Measurements from ENCODE around the gene UBQLN4.

UBQLN4 gene

DNA sequence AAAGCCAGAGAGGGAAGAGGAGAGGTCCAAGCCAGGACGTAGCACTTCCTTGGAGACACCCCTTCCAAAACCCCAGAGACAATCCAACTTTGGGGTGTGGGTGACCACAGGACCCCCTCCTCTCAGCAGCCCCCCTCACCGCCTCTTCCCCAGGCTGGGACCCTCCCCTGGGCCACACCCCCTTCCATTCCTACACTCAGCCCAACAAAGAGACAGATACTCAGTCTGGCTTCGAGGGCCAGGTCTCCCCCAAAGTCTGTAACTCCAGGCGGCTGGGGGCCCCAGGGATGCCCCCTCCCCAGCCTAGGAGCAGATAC lies 27.2 kb upstream of the UBQLN4 start:
- Histone ChIP-seq H3K4me1 (ENCODE audit: control insufficient read depth in 1 of 2, insufficient read depth in 2 of 2, low read length in 2 of 2) (peaks cover 4 to 8% of the 10 kb centered on the region in 2 donors), H3K9ac (ENCODE audit: low read depth in 1 of 2, low read length in 2 of 2) (no peak overlapping the region), H3K9me3 (ENCODE audit: control insufficient read depth in 1 of 2, low read length in 2 of 2) (no peaks in the 10 kb centered on the region), H3K4me3 (ENCODE audit: low read depth in 1 of 2, low read length in 2 of 2) (peak overlapping the region in 1 of 2 donors; percentile 22), H3K36me3 (ENCODE audit: control insufficient read depth in 1 of 2, insufficient read depth in 2 of 2, low read length in 2 of 2) (no peaks in the 10 kb centered on the region), H3K27ac (ENCODE audit: low read depth, low read length) (no peak overlapping the region), H3K27me3 (ENCODE audit: control insufficient read depth in 1 of 2, insufficient read depth in 2 of 2, low read length in 2 of 2) (peaks cover 0 to 4% of the 10 kb centered on the region in 2 donors)

DNA sequence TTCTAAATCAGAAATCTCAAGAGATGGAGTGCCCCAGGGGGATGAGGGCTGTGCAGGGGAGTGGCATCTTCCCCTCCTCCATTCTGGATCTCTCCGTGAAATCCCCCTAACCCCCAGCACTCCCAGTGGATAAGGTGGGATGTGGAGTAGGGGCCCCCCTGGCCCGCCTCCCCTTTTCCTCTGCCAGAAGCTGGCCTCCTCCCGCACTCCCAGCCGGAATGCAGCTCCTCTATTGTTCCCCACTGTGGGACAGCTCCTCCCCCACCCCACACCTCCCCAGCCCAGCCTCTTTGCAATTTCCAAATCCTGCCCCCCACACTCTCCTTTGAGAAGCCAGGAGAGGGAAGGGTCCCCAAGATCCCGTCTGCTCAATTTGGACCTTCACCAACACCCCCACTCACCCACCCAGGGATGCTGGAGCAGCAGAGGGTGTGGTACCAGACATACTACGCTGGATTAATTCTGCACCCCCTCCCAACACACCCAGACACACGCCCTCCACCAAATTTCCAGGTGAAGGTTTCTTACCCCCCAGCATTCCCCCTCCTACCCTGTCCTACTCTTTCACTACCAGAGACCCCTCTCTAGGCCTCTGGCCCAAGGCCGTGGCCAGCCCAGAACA lies 26.8 kb upstream of the UBQLN4 start:
- peaks cover 5 to 8% of the 10 kb centered on the region in 2 donors for H3K4me1 ChIP-seq (ENCODE audit: control insufficient read depth in 1 of 2, insufficient read depth in 2 of 2, low read length in 2 of 2)
- H3K9ac ChIP-seq (ENCODE audit: low read depth in 1 of 2, low read length in 2 of 2), result no peak overlapping the region
- H3K4me3 ChIP-seq (ENCODE audit: low read depth in 1 of 2, low read length in 2 of 2), result no peak overlapping the region
- H3K9me3 ChIP-seq (ENCODE audit: control insufficient read depth in 1 of 2, low read length in 2 of 2), result no peaks in the 10 kb centered on the region
- no peak overlapping the region for H3K27ac ChIP-seq (ENCODE audit: low read depth, low read length)
- no peaks in the 10 kb centered on the region for H3K36me3 ChIP-seq (ENCODE audit: control insufficient read depth in 1 of 2, insufficient read depth in 2 of 2, low read length in 2 of 2)
- peaks cover 0 to 4% of the 10 kb centered on the region in 2 donors for H3K27me3 ChIP-seq (ENCODE audit: control insufficient read depth in 1 of 2, insufficient read depth in 2 of 2, low read length in 2 of 2)

DNA sequence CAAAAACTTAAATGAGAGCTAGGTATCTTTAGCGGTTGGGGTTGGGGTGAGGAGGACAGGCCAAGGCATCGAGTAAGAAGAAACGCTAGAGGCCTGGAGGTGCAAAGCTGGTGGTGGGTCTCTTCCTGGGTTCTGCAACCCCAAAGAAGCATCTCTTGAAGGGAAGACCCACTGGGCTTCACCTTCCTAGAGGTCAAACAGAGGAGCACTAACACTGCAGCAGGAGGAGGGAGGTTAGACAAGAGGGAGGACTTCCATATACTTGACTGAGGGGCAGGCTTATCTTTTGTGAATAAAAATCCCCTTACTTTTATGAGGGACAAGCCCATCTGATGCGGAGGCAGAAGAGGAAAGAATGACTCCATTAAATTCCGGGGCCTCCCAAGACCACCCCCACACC lies 26.2 kb upstream of the UBQLN4 start:
- Histone ChIP-seq H3K27me3 (ENCODE audit: control insufficient read depth in 1 of 2, insufficient read depth in 2 of 2, low read length in 2 of 2) (peaks cover 0 to 4% of the 10 kb centered on the region in 2 donors), H3K27ac (ENCODE audit: low read depth, low read length) (no peak overlapping the region), H3K4me3 (ENCODE audit: low read depth in 1 of 2, low read length in 2 of 2) (no peak overlapping the region), H3K9ac (ENCODE audit: low read depth in 1 of 2, low read length in 2 of 2) (no peak overlapping the region), H3K36me3 (ENCODE audit: control insufficient read depth in 1 of 2, insufficient read depth in 2 of 2, low read length in 2 of 2) (no peaks in the 10 kb centered on the region), H3K9me3 (ENCODE audit: control insufficient read depth in 1 of 2, low read length in 2 of 2) (no peaks in the 10 kb centered on the region), H3K4me1 (ENCODE audit: control insufficient read depth in 1 of 2, insufficient read depth in 2 of 2, low read length in 2 of 2) (peaks cover 5 to 8% of the 10 kb centered on the region in 2 donors)

DNA sequence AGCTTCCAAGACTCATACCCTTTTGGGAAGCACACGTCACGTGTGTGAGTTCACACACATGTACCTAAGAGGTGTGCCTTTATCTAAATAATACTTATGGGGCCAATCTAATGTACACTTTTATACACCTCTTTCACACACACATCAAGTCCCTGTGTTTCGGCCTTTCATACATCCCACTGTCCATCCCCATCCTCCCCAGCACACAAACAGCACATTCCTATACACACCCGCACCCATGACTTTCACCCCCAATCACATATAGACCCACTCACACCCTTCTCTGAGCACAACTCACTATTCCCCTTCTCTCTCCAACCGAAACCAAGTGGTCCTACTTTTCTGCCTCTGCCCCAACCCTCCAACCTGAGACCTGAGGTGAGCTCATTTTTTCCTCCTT lies 25.1 kb upstream of the UBQLN4 start:
- H3K27ac ChIP-seq (ENCODE audit: low read depth, low read length), result no peak overlapping the region
- no peaks in the 10 kb centered on the region for H3K36me3 ChIP-seq (ENCODE audit: control insufficient read depth in 1 of 2, insufficient read depth in 2 of 2, low read length in 2 of 2)
- H3K4me1 ChIP-seq (ENCODE audit: control insufficient read depth in 1 of 2, insufficient read depth in 2 of 2, low read length in 2 of 2), result peaks cover 5 to 8% of the 10 kb centered on the region in 2 donors
- peaks cover 0 to 4% of the 10 kb centered on the region in 2 donors for H3K27me3 ChIP-seq (ENCODE audit: control insufficient read depth in 1 of 2, insufficient read depth in 2 of 2, low read length in 2 of 2)
- no peak overlapping the region for H3K4me3 ChIP-seq (ENCODE audit: low read depth in 1 of 2, low read length in 2 of 2)
- H3K9ac ChIP-seq (ENCODE audit: low read depth in 1 of 2, low read length in 2 of 2), result no peak overlapping the region
- no peaks in the 10 kb centered on the region for H3K9me3 ChIP-seq (ENCODE audit: control insufficient read depth in 1 of 2, low read length in 2 of 2)

DNA sequence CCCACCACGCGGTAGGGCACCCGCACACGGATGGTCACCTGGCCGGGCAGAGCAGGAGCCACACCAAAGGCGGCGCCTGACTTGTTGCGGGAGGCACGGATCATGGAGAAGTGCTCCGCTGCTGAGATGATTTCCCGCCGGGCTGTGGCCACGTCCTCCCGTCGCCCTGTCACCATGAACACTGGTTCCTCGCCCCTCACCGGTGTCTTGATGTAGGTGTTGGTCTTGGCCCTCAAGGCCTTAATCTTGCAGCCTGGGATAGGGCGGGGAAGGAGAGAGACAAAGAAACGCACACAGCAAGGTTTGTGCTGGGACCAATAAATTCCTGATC lies 23.8 kb upstream of the UBQLN4 start:
- peaks cover 0 to 4% of the 10 kb centered on the region in 2 donors for H3K27me3 ChIP-seq (ENCODE audit: control insufficient read depth in 1 of 2, insufficient read depth in 2 of 2, low read length in 2 of 2)
- H3K4me1 ChIP-seq (ENCODE audit: control insufficient read depth in 1 of 2, insufficient read depth in 2 of 2, low read length in 2 of 2), result peaks cover 5% of the 10 kb centered on the region in 2 donors
- no peak overlapping the region for H3K4me3 ChIP-seq (ENCODE audit: low read depth in 1 of 2, low read length in 2 of 2)
- H3K9ac ChIP-seq (ENCODE audit: low read depth in 1 of 2, low read length in 2 of 2), result no peak overlapping the region
- H3K9me3 ChIP-seq (ENCODE audit: control insufficient read depth in 1 of 2, low read length in 2 of 2), result no peaks in the 10 kb centered on the region
- peaks cover 7% of the 10 kb centered on the region in 2 donors for H3K36me3 ChIP-seq (ENCODE audit: control insufficient read depth in 1 of 2, insufficient read depth in 2 of 2, low read length in 2 of 2)
- no peak overlapping the region for H3K27ac ChIP-seq (ENCODE audit: low read depth, low read length)

DNA sequence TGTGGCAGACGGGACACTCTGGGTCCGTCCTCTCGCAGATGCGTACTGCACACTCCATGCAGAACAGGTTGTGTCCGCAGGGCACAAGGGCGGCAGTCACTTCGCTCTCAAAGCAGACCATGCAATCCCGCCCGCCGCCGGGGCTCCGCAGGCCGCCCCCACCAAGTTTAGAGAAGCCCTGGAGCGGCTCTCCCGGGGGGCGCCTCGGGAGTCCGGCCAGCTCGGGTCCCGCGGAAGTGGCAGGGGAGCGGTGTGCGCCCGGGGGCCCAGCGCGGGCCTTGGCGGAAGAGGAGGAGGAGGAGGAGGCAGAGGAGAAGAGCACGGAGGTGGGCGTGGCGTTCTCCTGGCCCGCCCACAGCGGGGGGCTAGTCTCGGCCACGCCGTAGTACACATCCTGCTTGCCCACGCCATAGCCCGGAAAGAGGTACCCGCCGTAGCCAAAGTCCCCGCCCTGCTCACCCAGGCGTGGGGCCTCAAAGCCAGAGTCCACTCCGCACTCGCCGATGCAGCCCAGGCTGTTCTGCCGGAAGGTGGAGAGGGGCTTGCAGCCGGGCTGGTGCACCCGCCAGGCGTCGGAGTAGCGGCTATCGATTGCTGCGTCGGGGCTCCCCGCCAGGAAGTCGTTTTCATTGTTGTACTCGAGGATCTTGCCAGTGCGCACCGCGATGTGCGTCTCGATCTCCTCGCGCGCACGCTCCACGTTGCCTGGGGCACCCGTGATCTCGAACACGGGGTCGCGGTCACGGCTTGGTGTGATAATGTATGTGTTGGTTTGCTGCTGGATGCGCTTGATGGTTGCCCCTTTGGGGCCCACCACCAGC lies 23.2 kb upstream of the UBQLN4 start:
- peaks cover 7 to 8% of the 10 kb centered on the region in 2 donors for H3K36me3 ChIP-seq (ENCODE audit: control insufficient read depth in 1 of 2, insufficient read depth in 2 of 2, low read length in 2 of 2)
- peaks cover 5% of the 10 kb centered on the region in 2 donors for H3K4me1 ChIP-seq (ENCODE audit: control insufficient read depth in 1 of 2, insufficient read depth in 2 of 2, low read length in 2 of 2)
- H3K27ac ChIP-seq (ENCODE audit: low read depth, low read length), result no peak overlapping the region
- peak overlapping the region; percentile 32 to 39 for H3K9ac ChIP-seq (ENCODE audit: low read depth in 1 of 2, low read length in 2 of 2)
- no peaks in the 10 kb centered on the region for H3K9me3 ChIP-seq (ENCODE audit: control insufficient read depth in 1 of 2, low read length in 2 of 2)
- peak overlapping the region; percentile 43 to 67 for H3K4me3 ChIP-seq (ENCODE audit: low read depth in 1 of 2, low read length in 2 of 2)
- H3K27me3 ChIP-seq (ENCODE audit: control insufficient read depth in 1 of 2, insufficient read depth in 2 of 2, low read length in 2 of 2), result peaks cover 0 to 4% of the 10 kb centered on the region in 2 donors

DNA sequence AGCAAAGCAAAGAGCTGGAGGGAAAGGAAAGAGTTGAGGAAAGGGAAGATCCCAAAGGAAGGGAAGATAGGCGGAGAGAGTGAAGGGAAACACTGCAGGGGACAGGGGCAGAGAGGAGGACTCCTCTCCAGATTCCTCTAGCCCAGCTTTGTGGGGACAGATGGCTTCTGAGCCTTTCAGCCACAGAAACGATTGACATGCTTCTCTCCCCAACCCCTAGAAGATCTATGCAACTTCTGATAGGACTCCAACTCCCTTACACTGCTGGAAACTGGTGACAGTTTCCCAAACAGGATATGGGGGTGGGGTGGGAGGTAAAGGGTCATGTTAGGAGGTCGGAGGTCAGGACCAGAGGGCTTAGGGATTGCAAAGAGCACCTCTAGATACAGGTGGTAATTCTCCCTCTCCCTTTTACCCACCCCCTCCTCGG lies 22.2 kb upstream of the UBQLN4 start:
- H3K4me3 ChIP-seq (ENCODE audit: low read depth in 1 of 2, low read length in 2 of 2), result peak overlapping the region; percentile 43 to 67

DNA sequence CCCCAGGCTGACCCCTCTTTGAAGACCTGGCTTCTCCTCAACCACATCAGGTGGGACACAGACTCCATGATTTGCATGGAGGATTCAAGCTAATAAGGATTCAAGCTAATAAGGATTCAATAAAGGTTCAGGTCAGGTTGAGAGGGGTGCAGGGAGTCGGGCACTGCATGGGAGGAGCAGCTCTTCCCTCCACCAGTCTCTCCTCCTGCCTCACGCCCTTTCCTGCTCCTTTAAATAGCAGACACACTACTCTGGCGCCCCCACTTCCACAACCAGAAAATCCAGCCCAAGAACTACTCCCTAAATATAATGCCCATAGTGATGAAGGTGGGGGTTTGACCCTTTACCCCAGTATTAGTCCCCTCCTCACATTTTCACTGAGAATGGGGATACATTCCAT lies 21.6 kb upstream of the UBQLN4 start:
- H3K9ac ChIP-seq (ENCODE audit: low read depth in 1 of 2, low read length in 2 of 2), result no peak overlapping the region
- H3K27me3 ChIP-seq (ENCODE audit: control insufficient read depth in 1 of 2, insufficient read depth in 2 of 2, low read length in 2 of 2), result no peaks in the 10 kb centered on the region
- no peak overlapping the region for H3K27ac ChIP-seq (ENCODE audit: low read depth, low read length)
- H3K36me3 ChIP-seq (ENCODE audit: control insufficient read depth in 1 of 2, insufficient read depth in 2 of 2, low read length in 2 of 2), result peaks cover 11 to 19% of the 10 kb centered on the region in 2 donors
- H3K9me3 ChIP-seq (ENCODE audit: control insufficient read depth in 1 of 2, low read length in 2 of 2), result no peaks in the 10 kb centered on the region
- peaks cover 5% of the 10 kb centered on the region in 2 donors for H3K4me1 ChIP-seq (ENCODE audit: control insufficient read depth in 1 of 2, insufficient read depth in 2 of 2, low read length in 2 of 2)
- H3K4me3 ChIP-seq (ENCODE audit: low read depth in 1 of 2, low read length in 2 of 2), result no peak overlapping the region

More for the DNA sequence above, 22.2 kb upstream of the UBQLN4 start:
- Histone ChIP-seq H3K9me3 (ENCODE audit: control insufficient read depth in 1 of 2, low read length in 2 of 2) (no peaks in the 10 kb centered on the region), H3K27ac (ENCODE audit: low read depth, low read length) (no peak overlapping the region), H3K36me3 (ENCODE audit: control insufficient read depth in 1 of 2, insufficient read depth in 2 of 2, low read length in 2 of 2) (peaks cover 7 to 12% of the 10 kb centered on the region in 2 donors), H3K9ac (ENCODE audit: low read depth in 1 of 2, low read length in 2 of 2) (peak overlapping the region in 1 of 2 donors; percentile 39), H3K27me3 (ENCODE audit: control insufficient read depth in 1 of 2, insufficient read depth in 2 of 2, low read length in 2 of 2) (no peaks in the 10 kb centered on the region), H3K4me1 (ENCODE audit: control insufficient read depth in 1 of 2, insufficient read depth in 2 of 2, low read length in 2 of 2) (peaks cover 5% of the 10 kb centered on the region in 2 donors)

DNA sequence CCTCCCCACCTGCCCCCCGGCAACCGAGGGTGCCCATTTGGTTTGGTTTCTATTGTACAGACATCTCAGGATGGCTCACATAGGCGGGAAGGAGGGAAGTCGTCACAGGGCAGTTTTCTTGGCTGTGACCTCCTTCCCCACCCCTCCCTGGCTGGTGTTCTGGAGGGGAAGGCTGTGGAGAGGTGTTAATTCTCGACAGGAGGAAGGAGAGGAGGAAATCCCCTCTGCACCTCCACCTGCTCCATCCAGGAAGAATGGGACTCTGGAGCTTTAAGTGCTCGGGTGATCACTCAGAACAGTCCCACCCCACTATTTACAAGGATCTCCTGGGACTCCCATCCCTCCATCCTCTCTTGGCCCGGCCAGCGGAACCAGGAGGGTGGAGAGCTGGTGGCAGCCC lies 21.1 kb upstream of the UBQLN4 start:
- no peaks in the 10 kb centered on the region for H3K27me3 ChIP-seq (ENCODE audit: control insufficient read depth in 1 of 2, insufficient read depth in 2 of 2, low read length in 2 of 2)
- no peak overlapping the region for H3K27ac ChIP-seq (ENCODE audit: low read depth, low read length)

DNA sequence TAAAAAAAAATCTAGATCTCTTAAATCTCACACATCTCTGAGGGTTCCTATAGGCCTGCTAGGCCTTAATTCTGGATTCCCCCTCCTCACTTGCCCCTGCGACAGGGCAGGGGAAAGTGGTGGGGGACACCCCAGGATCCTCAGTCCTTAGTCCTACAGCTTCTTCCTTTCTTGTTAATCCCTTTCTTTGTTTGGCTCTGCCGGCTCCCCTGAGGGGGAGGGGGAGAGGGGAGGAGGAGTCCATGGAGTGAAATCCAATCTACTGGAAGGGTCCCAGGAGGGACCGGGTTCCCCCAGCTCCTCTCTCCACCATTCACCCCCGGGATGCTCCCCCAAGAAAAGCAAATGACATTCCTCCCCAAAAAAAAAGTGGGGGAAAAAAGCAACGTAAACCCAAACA lies 20.1 kb upstream of the UBQLN4 start:
- no peaks in the 10 kb centered on the region for H3K9me3 ChIP-seq (ENCODE audit: control insufficient read depth in 1 of 2, low read length in 2 of 2)
- H3K4me1 ChIP-seq (ENCODE audit: control insufficient read depth in 1 of 2, insufficient read depth in 2 of 2, low read length in 2 of 2), result peaks cover 5% of the 10 kb centered on the region in 2 donors
- H3K9ac ChIP-seq (ENCODE audit: low read depth in 1 of 2, low read length in 2 of 2), result no peak overlapping the region
- no peak overlapping the region for H3K27ac ChIP-seq (ENCODE audit: low read depth, low read length)
- no peak overlapping the region for H3K4me3 ChIP-seq (ENCODE audit: low read depth in 1 of 2, low read length in 2 of 2)
- H3K36me3 ChIP-seq (ENCODE audit: control insufficient read depth in 1 of 2, insufficient read depth in 2 of 2, low read length in 2 of 2), result peaks cover 18 to 26% of the 10 kb centered on the region in 2 donors
- H3K27me3 ChIP-seq (ENCODE audit: control insufficient read depth in 1 of 2, insufficient read depth in 2 of 2, low read length in 2 of 2), result no peaks in the 10 kb centered on the region

More for the DNA sequence above, 21.1 kb upstream of the UBQLN4 start:
- no peak overlapping the region for H3K4me3 ChIP-seq (ENCODE audit: low read depth in 1 of 2, low read length in 2 of 2)
- no peak overlapping the region for H3K9ac ChIP-seq (ENCODE audit: low read depth in 1 of 2, low read length in 2 of 2)
- H3K4me1 ChIP-seq (ENCODE audit: control insufficient read depth in 1 of 2, insufficient read depth in 2 of 2, low read length in 2 of 2), result peaks cover 5% of the 10 kb centered on the region in 2 donors
- H3K36me3 ChIP-seq (ENCODE audit: control insufficient read depth in 1 of 2, insufficient read depth in 2 of 2, low read length in 2 of 2), result peaks cover 16 to 24% of the 10 kb centered on the region in 2 donors
- no peaks in the 10 kb centered on the region for H3K9me3 ChIP-seq (ENCODE audit: control insufficient read depth in 1 of 2, low read length in 2 of 2)
